Measurements from ENCODE around the gene TGFBR3.

TGFBR3 gene

GRCh38 chr1:91774520-91775203 lies 111.3 kb downstream of the TGFBR3 start:
- DNase-seq = no peak

- no peak for DNase-seq
Observed at GRCh38 chr1:91771717-91772116, 114.2 kb downstream of the TGFBR3 start.

- no peak for DNase-seq
Observed at GRCh38 chr1:91770667-91771268, 115.2 kb downstream of the TGFBR3 start.

GRCh38 chr1:91769742-91770141 lies 116.2 kb downstream of the TGFBR3 start:
- no peak for DNase-seq

GRCh38 chr1:91768786-91769725 lies 116.9 kb downstream of the TGFBR3 start:
- DNase-seq = no peak

GRCh38 chr1:91768120-91768519 lies 117.8 kb downstream of the TGFBR3 start:
- DNase-seq = no peak

GRCh38 chr1:91766883-91767282 lies 119.1 kb downstream of the TGFBR3 start:
- no peak for DNase-seq

- no peak for DNase-seq
Observed at GRCh38 chr1:91765880-91766443, 120.0 kb downstream of the TGFBR3 start.

GRCh38 chr1:91765293-91765692 lies 120.7 kb downstream of the TGFBR3 start:
- no peak for DNase-seq

GRCh38 chr1:91764471-91765115 lies 121.4 kb downstream of the TGFBR3 start:
- no peak for DNase-seq

- no peak for DNase-seq
Observed at GRCh38 chr1:91763252-91763651, 122.7 kb downstream of the TGFBR3 start.

- DNase-seq = no peak
Observed at GRCh38 chr1:91761295-91761721, 124.6 kb downstream of the TGFBR3 start.

- no peak for DNase-seq
Observed at GRCh38 chr1:91760512-91760911, 125.4 kb downstream of the TGFBR3 start.

GRCh38 chr1:91759076-91759475 lies 126.9 kb downstream of the TGFBR3 start:
- no peak for DNase-seq

- DNase-seq = no peak
Observed at GRCh38 chr1:91757763-91758460, 128.0 kb downstream of the TGFBR3 start.

- DNase-seq = no peak
Observed at GRCh38 chr1:91755702-91756287, 130.2 kb downstream of the TGFBR3 start.

- no peak for DNase-seq
Observed at GRCh38 chr1:91754816-91755580, 131.0 kb downstream of the TGFBR3 start.

- no peak for DNase-seq
Observed at GRCh38 chr1:91754348-91754747, 131.6 kb downstream of the TGFBR3 start.

GRCh38 chr1:91753878-91754277 lies 132.1 kb downstream of the TGFBR3 start:
- no peak for DNase-seq

GRCh38 chr1:91752324-91752723 lies 133.6 kb downstream of the TGFBR3 start:
- no peak for DNase-seq

GRCh38 chr1:91751275-91751674 lies 134.7 kb downstream of the TGFBR3 start:
- DNase-seq = no peak
